B cell (primary cell): ENCODE measurements around the gene MPP4. TPM values are rescaled to one million over a fixed set of nuclear protein-coding genes. Genes with fewer than 3 reads are reported as not detected.

Experiments
- ATAC-seq: fragments of 200-7000 bp; cut with Tn5 transposase; one replicate; pipeline ENCODE4 v1.10.0; 2021; ENCODE audit warnings: low read depth, mild to moderate bottlenecking, moderate number of reproducible peaks, moderate library complexity
- CTCF ChIA-PET: fragments of 350-600 bp; sonication (Branson Sonifier 250); formaldehyde crosslinking; loops from one replicate; lab custom pipeline; 2021; ENCODE audit warnings: antibody characterized with exemption, inconsistent platforms; lab: Charles Lee
- POLR2A ChIA-PET: fragments of 350-600 bp; sonication (Branson Sonifier 250); formaldehyde crosslinking; loops from one replicate; lab custom pipeline; 2021; ENCODE audit warnings: antibody characterized with exemption; lab: Charles Lee
- DNase-seq: peaks from one replicate; pipeline ENCODE4 v3.0.0; 2013
- H2AFZ ChIP-seq: 2 replicates; pipeline ENCODE4 v1.6.1; 2012; ENCODE audit warnings: mild to moderate bottlenecking, low read depth, low read length; ENCODE audit not compliant: insufficient read depth, poor library complexity, severe bottlenecking
- H3K27ac ChIP-seq, 2 donors: 1 replicate in 1 of 2; 2 replicates in 1 of 2; pipeline ENCODE4 v1.5.1; 2012 to 2013; ENCODE audit warnings: low read length in 2 of 2, mild to moderate bottlenecking in 2 of 2, moderate library complexity in 1 of 2
- H3K27me3 ChIP-seq, 4 experiments: fragments of 200-600 bp in 1 of 4; sonication (generic) in 1 of 4; replicated peaks in 1 of 4; 1 replicate in 2 of 4; 2 replicates in 2 of 4; pipeline versions ENCODE4 v1.6.1 to v1.7.0; 2013 to 2016; ENCODE audit warnings: low read length in 3 of 4, mild to moderate bottlenecking in 2 of 4, mixed read lengths in 1 of 4, moderate library complexity in 1 of 4; ENCODE audit not compliant: insufficient read depth in 4 of 4, control insufficient read depth in 3 of 4; ENCODE audit errors: control extremely low read depth in 1 of 4
- H3K36me3 ChIP-seq, 2 experiments: replicated peaks in 1 of 2; 1 replicate in 1 of 2; 2 replicates in 1 of 2; pipeline versions ENCODE4 v1.6.1 to v1.7.1; 2013; ENCODE audit warnings: low read length in 1 of 2; ENCODE audit not compliant: insufficient read depth in 2 of 2, control insufficient read depth in 1 of 2; ENCODE audit errors: control extremely low read depth in 1 of 2, extremely low read depth in 1 of 2
- H3K4me1 ChIP-seq, 2 donors: fragments of 200-600 bp in 1 of 2; sonication (generic) in 1 of 2; 1 replicate in 1 of 2; 2 replicates in 1 of 2; pipeline versions ENCODE4 v1.5.1 to v1.6.1; 2013 to 2017; ENCODE audit warnings: low read length in 2 of 2; ENCODE audit not compliant: control insufficient read depth in 2 of 2, insufficient read depth in 2 of 2
- H3K4me2 ChIP-seq: replicated peaks from 2 replicates; pipeline ENCODE3; 2012; ENCODE audit warnings: mild to moderate bottlenecking, low read depth, low read length; ENCODE audit not compliant: poor library complexity, severe bottlenecking
- H3K4me3 ChIP-seq, 5 experiments: fragments of 200-600 bp in 1 of 5; sonication (generic) in 1 of 5; 1 replicate in 3 of 5; 2 replicates in 2 of 5; pipeline versions ENCODE4 v1.5.1 to v1.7.0; 2011 to 2016; ENCODE audit warnings: low read length in 4 of 5, mild to moderate bottlenecking in 4 of 5, low read depth in 2 of 5, control low read depth in 1 of 5, moderate library complexity in 1 of 5; ENCODE audit not compliant: insufficient read depth in 1 of 5; ENCODE audit errors: control extremely low read depth in 1 of 5, extremely low read depth in 1 of 5
- H3K79me2 ChIP-seq: fragments of 200-600 bp; sonication (generic); one replicate; pipeline ENCODE4 v1.6.0; 2016; ENCODE audit warnings: low read length; ENCODE audit not compliant: control insufficient read depth, insufficient read depth
- H3K9ac ChIP-seq: fragments of 200-600 bp; sonication (generic); 2 replicates; pipeline ENCODE4 v1.6.1; 2017; ENCODE audit warnings: mild to moderate bottlenecking, low read length, moderate library complexity
- H3K9me3 ChIP-seq, 3 donors: one replicate each; pipeline versions ENCODE4 v1.6.1 to v1.7.1; 2013; ENCODE audit warnings: low read length in 2 of 3; ENCODE audit not compliant: control insufficient read depth in 2 of 3, insufficient read depth in 1 of 3; ENCODE audit errors: control extremely low read depth in 1 of 3
- H4K20me1 ChIP-seq: 2 replicates; pipeline ENCODE4 v1.6.0; 2012; ENCODE audit warnings: mild to moderate bottlenecking, low read length; ENCODE audit not compliant: insufficient read depth, control insufficient read depth, poor library complexity, severe bottlenecking
- H3K27ac Mint-ChIP-seq: one replicate; pipeline ENCODE4 v1.8.0; 2021; ENCODE audit warnings: mixed read lengths
- H3K27me3 Mint-ChIP-seq: one replicate; pipeline ENCODE4 v1.8.0; 2021; ENCODE audit warnings: mixed read lengths
- H3K4me1 Mint-ChIP-seq: one replicate; pipeline ENCODE4 v1.8.0; 2021; ENCODE audit warnings: mixed read lengths
- H3K4me3 Mint-ChIP-seq: one replicate; pipeline ENCODE4 v1.8.0; 2021; ENCODE audit warnings: mixed read lengths
- H3K9me3 Mint-ChIP-seq: one replicate; pipeline ENCODE4 v1.8.0; 2022; ENCODE audit warnings: mixed read lengths; ENCODE audit not compliant: insufficient read depth
- EZH2 ChIP-seq: IDR thresholded peaks from 2 replicates; pipeline ENCODE4 v1.6.1; 2012; ENCODE audit warnings: borderline replicate concordance, low read depth, mild to moderate bottlenecking, moderate library complexity, low read length; ENCODE audit not compliant: insufficient read depth, poor library complexity, severe bottlenecking
- WGBS: methylation state at CpG from one replicate; pipeline ENCODE4 v1.1.5; 2013; ENCODE audit warnings: missing lambda C conversion rate; ENCODE audit not compliant: insufficient coverage; 5-methylcytosine and 5-hydroxymethylcytosine counted together
- intact Hi-C: fragments of 100-400 bp; cut with micrococcal nuclease; formaldehyde crosslinking; loops from one replicate; pipeline ENCODE4 v1.10.0; 2022
- polyA plus RNA-seq: library from polyadenylated mRNA; depleted of rRNA; stranded (reverse); fragments of >200 nt; gene quantifications from 2 replicates; pipeline ENCODE4 v1.2.3, GENCODE V29; 2012
- total RNA-seq, 2 donors: library from RNA; stranded (reverse); fragments of 120-200 nt in 1 of 2; gene quantifications; 1 replicate in 1 of 2; 2 replicates in 1 of 2; pipeline versions ENCODE4 v1.2.3 to v1.2.4, GENCODE V29; 2013 to 2022
- TF ChIP-seq, protein P1 (sequence below): fragments of 200-600 bp; IDR thresholded peaks from one replicate; pipeline ENCODE4 v1.8.0; 2022; ENCODE audit warnings: antibody characterized with exemption, mild to moderate bottlenecking

Gene MPP4
- total and polyA plus RNA-seq, 2 donors (not counting 1 experiment from before 2014, with no cell fraction given), result not detected

DNA sequence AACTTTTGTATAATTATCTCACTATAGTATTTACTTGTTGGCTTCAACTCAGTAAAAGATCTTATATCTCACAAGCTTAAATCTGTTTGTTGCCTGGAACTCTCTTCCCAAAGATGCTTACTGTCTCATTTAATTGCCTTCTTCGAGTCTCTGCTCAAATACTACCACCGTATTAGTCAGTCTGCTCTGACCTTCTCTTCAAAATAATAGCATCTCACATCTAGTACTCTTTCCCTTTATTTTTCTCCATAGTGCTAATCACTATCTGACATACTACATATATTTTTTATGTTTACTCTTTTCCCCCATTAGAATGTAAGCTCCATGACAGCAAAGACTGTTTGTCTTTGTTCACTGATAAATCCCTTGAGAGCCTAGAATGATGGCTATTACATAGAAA is 10.6 kb upstream of the MPP4 start:
- no peak overlapping the region for H3K9ac ChIP-seq
- WGBS, result 100% methylated on average over 2 of the region's 2 CpGs
- POLR2A ChIA-PET, result no interaction called here

DNA sequence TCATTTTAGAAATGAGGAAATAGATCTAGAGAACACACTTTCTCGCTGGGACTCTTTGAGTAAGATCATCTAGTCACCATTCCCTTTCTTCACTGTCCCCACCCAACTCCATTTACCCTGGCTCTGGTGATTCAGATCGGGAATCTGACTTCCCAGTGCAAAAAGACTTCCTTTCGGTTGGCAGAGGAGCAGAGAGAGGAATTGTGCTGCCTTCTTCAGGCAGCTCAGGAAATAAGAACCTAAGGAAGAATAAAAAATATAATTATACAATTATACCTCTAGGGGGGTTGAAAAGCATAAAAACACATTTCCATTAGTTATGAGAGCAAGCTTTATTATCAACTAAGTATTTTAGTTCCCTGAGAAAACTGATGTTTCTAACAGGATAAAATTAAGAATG is 9.3 kb upstream of the MPP4 start:
- no peaks in the 10 kb centered on the region for H3K4me1 ChIP-seq
- no peak overlapping the region for H3K4me2 ChIP-seq
- Mint-ChIP-seq H3K4me1 (no peaks in the 10 kb centered on the region), H3K4me3 (no peak overlapping the region), H3K9me3 (no peaks in the 10 kb centered on the region), H3K27me3 (no peaks in the 10 kb centered on the region), H3K27ac (no peak overlapping the region)
- H4K20me1 ChIP-seq, result no peaks in the 10 kb centered on the region
- intact Hi-C loops, result no loop called here
- H3K27me3 ChIP-seq, result no peaks in the 10 kb centered on the region
- DNase-seq (no peak), ATAC-seq (no peak)
- H3K36me3 ChIP-seq, result peaks cover 0 to 3% of the 10 kb centered on the region in 2 experiments
- no peaks in the 10 kb centered on the region for H3K79me2 ChIP-seq
- no peak overlapping the region for H3K4me3 ChIP-seq
- CTCF ChIA-PET, result no interaction called here
- POLR2A ChIA-PET, result no interaction called here
- TF ChIP-seq, protein P1, sequence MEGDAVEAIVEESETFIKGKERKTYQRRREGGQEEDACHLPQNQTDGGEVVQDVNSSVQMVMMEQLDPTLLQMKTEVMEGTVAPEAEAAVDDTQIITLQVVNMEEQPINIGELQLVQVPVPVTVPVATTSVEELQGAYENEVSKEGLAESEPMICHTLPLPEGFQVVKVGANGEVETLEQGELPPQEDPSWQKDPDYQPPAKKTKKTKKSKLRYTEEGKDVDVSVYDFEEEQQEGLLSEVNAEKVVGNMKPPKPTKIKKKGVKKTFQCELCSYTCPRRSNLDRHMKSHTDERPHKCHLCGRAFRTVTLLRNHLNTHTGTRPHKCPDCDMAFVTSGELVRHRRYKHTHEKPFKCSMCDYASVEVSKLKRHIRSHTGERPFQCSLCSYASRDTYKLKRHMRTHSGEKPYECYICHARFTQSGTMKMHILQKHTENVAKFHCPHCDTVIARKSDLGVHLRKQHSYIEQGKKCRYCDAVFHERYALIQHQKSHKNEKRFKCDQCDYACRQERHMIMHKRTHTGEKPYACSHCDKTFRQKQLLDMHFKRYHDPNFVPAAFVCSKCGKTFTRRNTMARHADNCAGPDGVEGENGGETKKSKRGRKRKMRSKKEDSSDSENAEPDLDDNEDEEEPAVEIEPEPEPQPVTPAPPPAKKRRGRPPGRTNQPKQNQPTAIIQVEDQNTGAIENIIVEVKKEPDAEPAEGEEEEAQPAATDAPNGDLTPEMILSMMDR, result no peak
- no peak for TF ChIP-seq EZH2
- 100% methylated on average over 1 of the region's 3 CpGs for WGBS
- H3K27ac ChIP-seq, result no peak overlapping the region
- H3K9me3 ChIP-seq, result no peaks in the 10 kb centered on the region
- no peak overlapping the region for H2AFZ ChIP-seq
- H3K9ac ChIP-seq, result no peak overlapping the region

More for the DNA sequence above, 10.6 kb upstream of the MPP4 start:
- H3K36me3 ChIP-seq, result peaks cover 2 to 3% of the 10 kb centered on the region in 2 experiments
- intact Hi-C loops, result no loop called here
- no peaks in the 10 kb centered on the region for H3K27me3 ChIP-seq
- Mint-ChIP-seq H3K9me3 (no peaks in the 10 kb centered on the region), H3K4me3 (no peak overlapping the region), H3K4me1 (no peaks in the 10 kb centered on the region), H3K27ac (no peak overlapping the region), H3K27me3 (no peaks in the 10 kb centered on the region)
- H3K79me2 ChIP-seq, result no peaks in the 10 kb centered on the region
- TF ChIP-seq EZH2, result no peak
- TF ChIP-seq, protein P1, result no peak
- H3K9me3 ChIP-seq, result no peaks in the 10 kb centered on the region
- DNase-seq (no peak), ATAC-seq (no peak)
- no peak overlapping the region for H3K4me2 ChIP-seq
- no peak overlapping the region for H2AFZ ChIP-seq
- H4K20me1 ChIP-seq, result no peaks in the 10 kb centered on the region
- no peak overlapping the region for H3K4me3 ChIP-seq
- H3K27ac ChIP-seq, result no peak overlapping the region
- no peaks in the 10 kb centered on the region for H3K4me1 ChIP-seq
- CTCF ChIA-PET, result interaction anchor here (0.6 kb wide), 1 partner anchor 377 kb away, joined by 5 read pairs; no protein-coding TSS in a partner anchor
